ENCODE measurements around the gene KCND1. TPM values are rescaled to one million over a fixed set of nuclear protein-coding genes. Genes with fewer than 3 reads are reported as not detected.

The KCND1 gene
- total and polyA plus RNA-seq, 2 of the 4 experiments (the other 2 are of a cell fraction) = 0.36 to 1.8 TPM

DNA sequence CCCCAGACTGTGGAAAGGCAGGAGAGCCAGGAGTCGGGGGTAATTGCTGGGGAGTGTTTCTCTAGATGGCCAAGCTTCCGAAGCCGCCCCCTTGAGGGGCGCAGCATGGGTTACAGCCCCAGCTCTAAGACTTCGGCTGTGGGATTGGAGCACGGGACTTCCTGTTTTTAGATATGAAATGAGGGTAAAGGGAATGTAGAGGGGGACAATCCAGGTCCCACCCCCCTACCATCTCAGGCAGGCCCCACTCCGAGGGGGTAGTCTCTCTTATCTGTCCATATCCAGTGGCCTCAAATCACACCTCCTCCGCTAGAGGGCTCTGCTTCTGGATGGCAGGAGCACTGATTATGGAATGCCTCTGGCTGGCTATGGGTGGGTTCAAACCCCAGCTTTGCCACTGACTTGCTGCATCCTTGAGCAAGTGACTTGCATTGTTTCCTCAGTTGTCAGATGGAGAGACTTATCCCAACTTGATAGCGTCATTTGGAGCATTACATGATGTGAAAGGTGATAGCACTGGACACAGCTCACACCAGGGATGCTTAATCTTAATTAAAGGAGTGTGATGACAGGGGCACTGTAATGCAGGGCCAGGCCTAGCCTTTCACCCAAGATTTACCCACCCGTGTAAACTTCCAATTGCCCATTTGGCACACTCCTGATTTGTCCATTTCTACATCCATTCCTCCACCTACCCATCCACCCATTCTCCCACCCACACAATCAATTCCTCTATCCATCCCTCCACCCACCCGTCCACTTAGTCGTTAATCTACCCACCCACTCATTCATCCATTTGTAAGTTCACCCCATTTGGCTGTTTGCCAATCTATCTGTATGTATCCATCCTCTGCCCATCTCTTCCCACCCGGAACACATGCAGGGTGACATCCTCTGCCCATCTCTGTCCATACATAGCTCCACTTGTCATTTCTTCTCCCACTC lies 848 bp upstream of the KCND1 start (continued):
- TF ChIP-seq, protein P1, sequence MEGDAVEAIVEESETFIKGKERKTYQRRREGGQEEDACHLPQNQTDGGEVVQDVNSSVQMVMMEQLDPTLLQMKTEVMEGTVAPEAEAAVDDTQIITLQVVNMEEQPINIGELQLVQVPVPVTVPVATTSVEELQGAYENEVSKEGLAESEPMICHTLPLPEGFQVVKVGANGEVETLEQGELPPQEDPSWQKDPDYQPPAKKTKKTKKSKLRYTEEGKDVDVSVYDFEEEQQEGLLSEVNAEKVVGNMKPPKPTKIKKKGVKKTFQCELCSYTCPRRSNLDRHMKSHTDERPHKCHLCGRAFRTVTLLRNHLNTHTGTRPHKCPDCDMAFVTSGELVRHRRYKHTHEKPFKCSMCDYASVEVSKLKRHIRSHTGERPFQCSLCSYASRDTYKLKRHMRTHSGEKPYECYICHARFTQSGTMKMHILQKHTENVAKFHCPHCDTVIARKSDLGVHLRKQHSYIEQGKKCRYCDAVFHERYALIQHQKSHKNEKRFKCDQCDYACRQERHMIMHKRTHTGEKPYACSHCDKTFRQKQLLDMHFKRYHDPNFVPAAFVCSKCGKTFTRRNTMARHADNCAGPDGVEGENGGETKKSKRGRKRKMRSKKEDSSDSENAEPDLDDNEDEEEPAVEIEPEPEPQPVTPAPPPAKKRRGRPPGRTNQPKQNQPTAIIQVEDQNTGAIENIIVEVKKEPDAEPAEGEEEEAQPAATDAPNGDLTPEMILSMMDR (conservative IDR thresholded peaks at IDR 0.05; ENCODE audit: low read depth, low read length) = peak; percentile 48
- no peak for TF ChIP-seq RFX5 (IDR thresholded peaks at IDR 0.05; ENCODE audit: low read depth, low read length)
- no peak for TF ChIP-seq BHLHE40 (IDR thresholded peaks at IDR 0.05; ENCODE audit: low read depth, low read length)
- TF ChIP-seq CHD1 (IDR thresholded peaks at IDR 0.05; ENCODE audit: low read depth, low read length) = no peak

Data from IMR-90 (cell line).